ENCODE results near the gene BCAS3.

GRCh38 chr17:61412860-61413660, 735.4 kb downstream of the BCAS3 start:
- TF ChIP-seq CTCF (IDR thresholded peaks at IDR 0.05) (no peak), POLR2A (IDR thresholded peaks at IDR 0.05) (no peak)
